ENCODE measurements around the gene RPS10. TPM values are rescaled to one million over a fixed set of nuclear protein-coding genes. Genes with fewer than 3 reads are reported as not detected.

RPS10 gene
- total RNA-seq, 1 experiment from 2014 or later: 1,644 TPM

GRCh38 chr6:34393966-34394305 is 31.9 kb downstream of the RPS10 start:
- POLR2A ChIA-PET: interaction anchor here (0.9 to 4.6 kb wide), 4 partner anchors 12 to 145 kb away, joined by 3 to 45 read pairs (median 20); partner anchors contain the start of genes RPS10 and SMIM29
- BruUV-seq (replicated peaks): no TSS peak
- H3K4me3 Mint-ChIP-seq (ENCODE audit: unreplicated experiment): no peak overlapping the region

DNA sequence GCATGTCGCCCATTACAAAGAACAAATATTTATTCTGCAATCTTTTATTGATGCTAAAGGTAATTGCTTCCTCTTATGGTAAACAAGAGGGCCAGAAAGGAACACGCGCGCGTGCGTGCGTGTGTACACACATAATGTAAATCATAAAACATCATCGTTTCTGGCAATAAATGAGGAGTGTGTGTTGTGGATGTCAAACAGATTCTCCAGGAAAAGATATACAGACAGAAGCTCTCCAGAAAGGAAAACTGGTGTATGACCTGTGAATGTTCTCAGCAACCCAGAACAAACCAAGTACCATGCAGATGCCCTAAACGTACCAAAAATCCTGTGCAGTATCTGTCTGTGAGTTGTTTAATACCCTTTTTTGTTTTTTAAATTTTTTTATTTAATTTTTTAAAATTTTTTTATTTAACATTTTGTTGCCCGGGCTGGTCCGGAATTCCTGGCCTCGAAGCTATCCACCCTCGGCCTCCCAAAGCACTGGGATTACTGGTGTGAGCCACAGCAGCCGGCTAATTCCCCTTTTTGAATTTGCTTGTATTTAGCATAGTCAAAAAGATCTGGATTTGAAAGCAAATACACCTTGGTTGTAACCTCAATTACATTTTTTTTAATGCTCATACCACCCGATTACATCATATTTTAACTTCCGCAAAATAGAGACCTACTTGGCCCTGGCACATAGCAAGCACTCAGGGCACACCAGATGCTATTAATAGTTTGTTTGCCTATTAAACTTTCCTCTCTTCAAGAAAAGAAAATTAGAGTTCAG is 32.5 kb downstream of the RPS10 start:
- CTCF ChIA-PET: interaction anchor here (0.8 to 6.9 kb wide), 8 partner anchors 12 to 195 kb away, joined by 3 to 46 read pairs (median 4); partner anchors contain the start of gene SMIM29
- TF ChIP-seq CTCF (IDR thresholded peaks at IDR 0.05; ENCODE audit: unreplicated experiment): no peak
- H3K36me3 Mint-ChIP-seq (ENCODE audit: insufficient read depth, unreplicated experiment): no peaks in the 10 kb centered on the region

More at GRCh38 chr6:34393966-34394305, 31.9 kb downstream of the RPS10 start:
- CTCF ChIA-PET: interaction anchor here (0.9 to 6.9 kb wide), 5 partner anchors 11 to 145 kb away, joined by 3 to 46 read pairs (median 4); partner anchors contain the start of gene SMIM29
- Mint-ChIP-seq H3K4me1 (ENCODE audit: insufficient read depth, unreplicated experiment) (peaks cover 11% of the 10 kb centered on the region), H3K27me3 (ENCODE audit: insufficient read depth, unreplicated experiment) (no peaks in the 10 kb centered on the region), H3K9me3 (ENCODE audit: unreplicated experiment) (no peaks in the 10 kb centered on the region), H3K27ac (ENCODE audit: low read depth, unreplicated experiment) (no peak overlapping the region), H3K36me3 (ENCODE audit: insufficient read depth, unreplicated experiment) (no peaks in the 10 kb centered on the region)
- no peak for TF ChIP-seq CTCF (IDR thresholded peaks at IDR 0.05; ENCODE audit: unreplicated experiment)
- intact Hi-C loops (cut with micrococcal nuclease): no loop called here
- DNase-seq (ENCODE audit: unreplicated experiment): no peak

GRCh38 chr6:34392497-34393190 is 33.2 kb downstream of the RPS10 start, which contains the start of gene NUDT3:
Gene NUDT3 (minus strand): TSS chr6:34392669. CDS start chr6:34392362, 307 bp downstream.
- Mint-ChIP-seq H3K9me3 (ENCODE audit: unreplicated experiment) (no peaks in the 10 kb centered on the region), H3K27me3 (ENCODE audit: insufficient read depth, unreplicated experiment) (no peaks in the 10 kb centered on the region), H3K4me1 (ENCODE audit: insufficient read depth, unreplicated experiment) (peaks cover 12% of the 10 kb centered on the region), H3K36me3 (ENCODE audit: insufficient read depth, unreplicated experiment) (no peaks in the 10 kb centered on the region), H3K4me3 (ENCODE audit: unreplicated experiment) (no peak within 1 kb of the TSS), H3K27ac (ENCODE audit: low read depth, unreplicated experiment) (peak within 1 kb of the TSS; percentile 14)
- TSS peak; percentile 36 for BruUV-seq (replicated peaks)
- POLR2A ChIA-PET: interaction anchor here (0.6 to 4.6 kb wide), 16 partner anchors 9 to 237 kb away, joined by 3 to 45 read pairs (median 3); partner anchors contain the start of genes HMGA1, RPS10 and SMIM29
- CTCF ChIA-PET: interaction anchor here (0.7 to 6.9 kb wide), 7 partner anchors 10 to 418 kb away, joined by 3 to 46 read pairs (median 4); partner anchors contain the start of gene SMIM29
- intact Hi-C loops (cut with micrococcal nuclease): loop anchor here (1.0 kb wide), 2 partner anchors 143 to 196 kb away; partner anchors contain the start of gene SMIM29
- peak; percentile 90 for DNase-seq (ENCODE audit: unreplicated experiment)
- TF ChIP-seq CTCF (IDR thresholded peaks at IDR 0.05; ENCODE audit: unreplicated experiment): peak; percentile 84

More for the DNA sequence above, 32.5 kb downstream of the RPS10 start:
- peak overlapping the region; percentile 14 for H3K27ac Mint-ChIP-seq (ENCODE audit: low read depth, unreplicated experiment)
- no peak overlapping the region for H3K4me3 Mint-ChIP-seq (ENCODE audit: unreplicated experiment)
- no TSS peak for BruUV-seq (replicated peaks)
- no peak for DNase-seq (ENCODE audit: unreplicated experiment)
- H3K4me1 Mint-ChIP-seq (ENCODE audit: insufficient read depth, unreplicated experiment): peaks cover 12% of the 10 kb centered on the region
- POLR2A ChIA-PET: interaction anchor here (0.6 to 4.6 kb wide), 13 partner anchors 10 to 192 kb away, joined by 3 to 45 read pairs (median 3); partner anchors contain the start of genes RPS10 and SMIM29
- H3K9me3 Mint-ChIP-seq (ENCODE audit: unreplicated experiment): no peaks in the 10 kb centered on the region
- intact Hi-C loops (cut with micrococcal nuclease): no loop called here
- no peaks in the 10 kb centered on the region for H3K27me3 Mint-ChIP-seq (ENCODE audit: insufficient read depth, unreplicated experiment)
